Effector memory CD4-positive, alpha-beta T cell (primary cell): ENCODE measurements around the gene SENP8.

Experiments
- DNase-seq, 3 donors: peaks; one replicate each; pipeline ENCODE4 v3.0.0-alpha.2; 2020
- H3K27ac ChIP-seq: 2 replicates; pipeline ENCODE4 v1.7.0; 2013; ENCODE audit warnings: mild to moderate bottlenecking, low read length, moderate library complexity; ENCODE audit not compliant: insufficient read depth, poor library complexity, severe bottlenecking
- H3K27me3 ChIP-seq: replicated peaks from 2 replicates; pipeline ENCODE4 v1.7.0; 2013; ENCODE audit warnings: mild to moderate bottlenecking, low read length; ENCODE audit not compliant: insufficient read depth, control insufficient read depth, poor library complexity, severe bottlenecking
- H3K36me3 ChIP-seq: 2 replicates; pipeline ENCODE4 v1.7.0; 2013; ENCODE audit warnings: mild to moderate bottlenecking, low read length, moderate library complexity; ENCODE audit not compliant: control insufficient read depth, insufficient read depth
- H3K4me1 ChIP-seq: 2 replicates; pipeline ENCODE4 v1.7.0; 2013; ENCODE audit warnings: low read length, mild to moderate bottlenecking; ENCODE audit not compliant: control insufficient read depth, insufficient read depth, poor library complexity, severe bottlenecking
- H3K4me3 ChIP-seq: 2 replicates; pipeline ENCODE4 v1.7.0; 2013; ENCODE audit warnings: low read length, low read depth, mild to moderate bottlenecking; ENCODE audit not compliant: insufficient read depth, poor library complexity, severe bottlenecking
- H3K9me3 ChIP-seq: 2 replicates; pipeline ENCODE4 v1.7.0; 2013; ENCODE audit warnings: mild to moderate bottlenecking, low read length, moderate library complexity; ENCODE audit not compliant: control insufficient read depth

Gene SENP8

DNA sequence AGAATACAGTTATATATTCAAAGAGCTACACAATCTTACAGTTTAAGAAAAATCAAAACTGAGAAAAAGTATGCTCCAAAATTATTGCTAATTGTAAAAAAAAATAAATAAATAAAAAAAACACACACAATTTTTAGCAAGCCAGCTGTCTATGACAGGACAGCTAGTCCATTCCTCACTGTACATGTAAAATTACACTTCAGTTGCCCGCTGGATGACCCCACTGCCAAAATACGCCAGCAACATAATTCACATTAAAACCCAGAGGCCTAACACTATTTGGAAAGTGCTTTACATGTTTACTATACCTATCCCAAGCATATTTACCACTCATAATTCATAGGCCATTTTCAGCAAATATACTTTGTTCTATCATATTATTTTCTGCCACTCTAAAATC, 6.1 kb upstream of the SENP8 start:
- Histone ChIP-seq H3K27me3 (no peaks in the 10 kb centered on the region), H3K36me3 (no peaks in the 10 kb centered on the region), H3K27ac (no peak overlapping the region), H3K9me3 (no peaks in the 10 kb centered on the region), H3K4me1 (peaks cover 5% of the 10 kb centered on the region), H3K4me3 (no peak overlapping the region)
- DNase-seq: no peak

DNA sequence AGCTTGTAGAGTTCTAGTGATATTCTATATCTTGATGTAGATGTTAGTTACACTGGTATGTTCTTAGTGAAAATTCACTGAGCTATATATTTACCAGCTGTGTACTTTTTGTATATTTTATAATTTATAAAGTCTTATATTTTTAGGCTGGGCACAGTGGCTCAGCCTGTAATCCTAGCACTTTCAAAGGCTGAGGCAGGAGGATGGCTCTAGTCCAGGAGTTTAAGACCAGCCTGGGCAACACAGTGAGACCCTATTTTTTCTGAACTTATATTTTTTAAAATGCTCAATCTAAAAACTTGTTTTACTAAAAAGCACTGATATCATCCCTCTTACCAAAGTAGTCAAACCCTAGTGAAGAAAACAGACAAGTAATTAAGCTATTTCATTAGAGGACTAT, 5.4 kb upstream of the SENP8 start:
- Histone ChIP-seq H3K4me3 (no peak overlapping the region), H3K4me1 (peaks cover 5% of the 10 kb centered on the region), H3K27me3 (no peaks in the 10 kb centered on the region), H3K27ac (no peak overlapping the region), H3K9me3 (no peaks in the 10 kb centered on the region), H3K36me3 (no peaks in the 10 kb centered on the region)
- no peak for DNase-seq

DNA sequence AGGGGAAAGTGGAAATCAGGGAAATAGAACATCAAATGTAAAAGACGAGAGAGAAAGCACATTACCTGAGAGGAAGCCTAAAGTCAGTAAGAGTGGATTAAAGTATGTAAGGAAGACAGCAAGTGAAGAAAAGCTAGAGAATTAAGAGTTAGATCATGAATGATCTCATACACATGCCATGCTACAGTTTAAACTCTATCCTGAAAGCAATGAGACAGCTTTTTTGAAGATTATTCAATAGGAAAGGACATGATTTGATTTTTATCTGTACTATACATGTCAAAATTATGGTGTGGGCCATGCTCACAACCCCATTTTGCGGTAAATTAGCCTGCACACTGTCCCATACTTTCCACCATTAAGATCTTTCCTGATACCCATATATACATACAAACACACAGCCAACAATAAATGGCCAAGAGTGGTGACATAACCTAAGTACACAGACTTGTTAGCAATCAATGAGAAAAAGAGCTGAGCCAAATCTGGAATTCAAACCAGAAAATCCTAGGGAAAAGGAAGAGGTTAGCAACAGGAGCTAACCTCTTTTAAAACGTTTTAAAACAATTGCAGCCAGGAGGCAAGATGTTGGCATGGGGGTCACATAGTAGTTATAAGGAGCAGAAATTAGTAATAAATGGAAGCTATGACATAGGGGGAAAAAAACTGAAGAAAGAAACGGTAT, 4.7 kb upstream of the SENP8 start:
- no peak overlapping the region for H3K4me3 ChIP-seq
- H3K36me3 ChIP-seq: no peaks in the 10 kb centered on the region
- H3K4me1 ChIP-seq: peaks cover 5% of the 10 kb centered on the region
- H3K9me3 ChIP-seq: no peaks in the 10 kb centered on the region
- no peaks in the 10 kb centered on the region for H3K27me3 ChIP-seq
- no peak for DNase-seq
- no peak overlapping the region for H3K27ac ChIP-seq

DNA sequence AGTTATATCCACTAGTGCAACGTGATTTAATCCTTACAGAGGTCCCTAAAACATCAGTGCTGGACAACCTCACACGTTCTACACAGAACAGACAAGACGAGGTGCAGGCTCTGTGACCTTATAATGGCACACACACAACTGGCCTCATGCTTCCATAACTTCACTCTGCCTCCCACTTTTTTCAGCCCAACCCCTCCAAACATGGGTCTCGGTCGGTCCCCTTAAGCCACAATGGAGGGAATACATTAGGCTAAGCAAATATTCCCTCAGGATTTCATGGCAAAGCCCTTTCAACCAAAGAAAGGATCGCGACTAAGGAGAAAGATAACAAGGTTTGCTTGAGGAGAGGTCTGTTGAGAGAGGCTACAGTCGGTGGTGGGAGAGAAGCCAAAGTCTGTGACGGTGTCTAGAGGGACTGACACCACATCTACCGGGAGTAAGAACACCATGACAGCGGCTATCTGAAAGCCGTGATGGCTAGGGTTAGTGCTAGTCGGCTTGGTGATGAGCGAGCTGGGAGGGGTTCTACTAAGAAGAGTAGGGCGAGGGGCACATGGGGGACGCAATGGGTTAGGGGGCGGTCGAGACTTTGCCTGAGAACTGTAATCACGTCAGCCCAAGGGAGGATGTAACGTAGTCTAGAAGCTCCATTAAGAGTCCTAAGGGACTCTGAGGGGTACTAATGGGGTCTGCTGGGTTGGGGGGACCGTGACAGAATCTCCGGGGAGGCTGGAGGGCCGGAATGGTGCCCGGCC, 1.3 kb upstream of the SENP8 start:
- no peak for DNase-seq

DNA sequence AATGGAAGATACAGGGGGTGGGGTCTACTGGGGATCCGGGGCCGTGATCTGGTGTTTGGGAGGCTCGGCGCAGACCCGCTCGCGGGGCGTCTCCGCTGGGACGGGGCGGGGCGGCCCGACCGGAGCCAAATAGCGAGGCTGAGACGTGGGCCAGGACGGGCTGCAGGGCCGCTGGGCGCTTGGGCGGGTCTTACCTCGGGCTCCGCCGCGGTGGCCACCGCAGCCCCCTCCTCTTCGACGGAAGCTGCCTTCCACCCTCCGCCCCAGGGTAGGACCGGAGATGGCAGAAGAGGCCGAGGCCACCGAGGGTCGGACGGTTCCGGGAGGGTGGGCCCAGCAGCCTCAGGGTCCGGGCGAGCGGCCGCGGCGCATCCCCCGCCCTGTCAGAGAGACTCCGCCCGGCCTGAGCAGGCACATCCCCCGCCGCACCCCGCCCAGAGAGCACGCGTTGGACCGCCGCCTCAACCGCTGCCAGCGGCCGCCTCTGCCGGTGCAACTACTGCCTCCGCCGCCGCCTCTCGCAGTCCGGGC, 652 bp upstream of the SENP8 start:
- Histone ChIP-seq H3K9me3 (no peaks in the 10 kb centered on the region), H3K4me3 (peak overlapping the region; percentile 92), H3K36me3 (no peaks in the 10 kb centered on the region), H3K4me1 (peaks cover 5% of the 10 kb centered on the region), H3K27ac (peak overlapping the region; percentile 60), H3K27me3 (no peaks in the 10 kb centered on the region)
- peak; percentile 50 to 67 (median 60) for DNase-seq

More for the DNA sequence above, 1.3 kb upstream of the SENP8 start:
- Histone ChIP-seq H3K27ac (peak overlapping the region; percentile 60), H3K4me3 (peak overlapping the region; percentile 92), H3K36me3 (no peaks in the 10 kb centered on the region), H3K4me1 (peaks cover 5% of the 10 kb centered on the region), H3K27me3 (no peaks in the 10 kb centered on the region), H3K9me3 (no peaks in the 10 kb centered on the region)

DNA sequence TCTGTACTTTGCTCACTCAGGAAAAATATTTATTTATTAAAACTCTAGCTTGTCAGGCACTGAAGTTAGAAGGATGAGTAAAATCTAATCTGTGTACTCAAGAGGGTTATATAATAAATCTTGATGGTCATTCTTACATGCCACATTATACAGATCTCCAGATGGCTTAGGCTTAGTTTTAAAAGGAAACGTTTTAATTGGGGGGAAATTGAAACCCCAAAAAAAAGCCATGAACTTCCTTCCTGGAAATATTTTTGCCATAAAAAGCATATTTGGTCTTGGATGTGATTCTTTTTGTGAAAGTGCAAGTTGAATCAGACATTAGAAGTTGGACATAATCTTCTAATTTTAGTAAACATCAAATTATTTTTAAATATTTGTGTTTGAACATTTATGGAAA, 6.0 kb downstream of the SENP8 start:
- no peak overlapping the region for H3K4me3 ChIP-seq
- no peaks in the 10 kb centered on the region for H3K4me1 ChIP-seq
- no peak for DNase-seq
- no peaks in the 10 kb centered on the region for H3K27me3 ChIP-seq
- no peaks in the 10 kb centered on the region for H3K36me3 ChIP-seq
- no peak overlapping the region for H3K27ac ChIP-seq
- no peaks in the 10 kb centered on the region for H3K9me3 ChIP-seq

DNA sequence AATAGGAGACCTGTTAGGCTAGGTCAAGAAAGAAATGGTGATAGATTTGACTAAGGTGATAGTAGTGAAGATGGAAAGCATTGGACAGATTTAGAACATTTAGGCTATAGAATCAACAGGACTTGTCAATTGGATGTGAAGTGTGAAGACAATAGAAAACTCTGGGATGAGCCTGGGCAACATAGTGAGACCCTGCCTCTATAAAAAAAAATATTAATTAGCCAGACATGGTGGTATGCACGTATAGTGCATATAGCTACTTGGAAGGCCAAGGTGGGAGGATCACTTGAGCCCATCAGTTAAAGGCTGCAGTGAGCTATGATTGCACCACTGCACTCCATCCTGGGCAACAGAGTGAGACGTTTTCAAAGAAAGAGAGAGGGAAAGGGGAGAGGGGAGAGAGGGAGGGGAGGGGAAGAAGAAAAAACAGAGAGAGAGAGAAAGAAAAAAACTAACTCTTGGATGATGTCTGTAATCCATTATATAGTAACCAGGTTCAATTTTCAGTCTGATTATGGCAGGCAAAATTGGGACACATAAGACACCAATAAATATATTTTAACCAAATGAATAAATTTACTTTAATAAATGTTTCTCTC, 9.6 kb downstream of the SENP8 start:
- H3K27me3 ChIP-seq: no peaks in the 10 kb centered on the region
- H3K4me3 ChIP-seq: no peak overlapping the region
- H3K4me1 ChIP-seq: no peaks in the 10 kb centered on the region
- no peaks in the 10 kb centered on the region for H3K9me3 ChIP-seq
- H3K36me3 ChIP-seq: no peaks in the 10 kb centered on the region
- no peak overlapping the region for H3K27ac ChIP-seq
- no peak for DNase-seq

DNA sequence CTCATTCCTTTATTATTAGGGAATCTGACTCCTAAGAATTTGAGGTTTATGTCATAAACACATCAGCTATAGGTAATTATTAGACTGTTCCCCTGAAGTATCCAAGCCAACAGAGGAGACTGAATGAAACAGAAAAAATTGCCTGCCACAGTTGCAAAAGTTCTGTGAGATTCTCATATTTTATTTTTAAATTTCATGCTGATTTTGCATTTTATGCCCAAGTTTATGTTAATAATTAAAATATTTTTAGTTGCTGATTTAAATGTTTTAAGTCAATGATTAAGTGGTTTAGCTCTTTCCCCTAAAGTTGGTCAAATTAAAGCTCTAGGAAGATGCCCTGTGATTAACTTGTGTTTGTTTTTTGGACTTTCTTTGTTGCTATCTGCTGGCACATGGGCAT, 10.2 kb downstream of the SENP8 start:
- no peak for DNase-seq
- Histone ChIP-seq H3K4me3 (no peak overlapping the region), H3K4me1 (no peaks in the 10 kb centered on the region), H3K36me3 (no peaks in the 10 kb centered on the region), H3K9me3 (no peaks in the 10 kb centered on the region), H3K27me3 (no peaks in the 10 kb centered on the region), H3K27ac (no peak overlapping the region)

DNA sequence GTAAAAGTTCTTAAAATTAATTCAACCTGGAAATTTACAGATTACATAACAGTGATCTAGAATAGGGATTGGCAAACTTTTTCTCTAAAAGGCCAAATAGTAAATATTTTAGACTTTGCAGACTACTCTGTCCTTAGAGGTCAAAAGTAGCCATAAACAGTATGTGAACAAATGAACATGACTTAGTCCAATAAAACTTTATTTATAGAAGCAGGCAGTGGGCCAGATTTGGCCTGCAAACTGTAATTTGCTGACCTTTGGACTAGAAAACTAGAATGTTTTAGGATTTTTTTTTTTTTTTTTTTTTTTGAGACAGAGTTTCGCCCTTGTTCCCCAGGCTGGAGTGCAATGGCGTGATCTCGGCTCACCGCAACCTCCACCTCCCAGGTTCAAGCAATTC, 12.1 kb downstream of the SENP8 start:
- H3K27me3 ChIP-seq: no peaks in the 10 kb centered on the region
- H3K9me3 ChIP-seq: no peaks in the 10 kb centered on the region
- no peak overlapping the region for H3K4me3 ChIP-seq
- no peak overlapping the region for H3K27ac ChIP-seq
- no peaks in the 10 kb centered on the region for H3K36me3 ChIP-seq
- no peaks in the 10 kb centered on the region for H3K4me1 ChIP-seq
- no peak for DNase-seq

DNA sequence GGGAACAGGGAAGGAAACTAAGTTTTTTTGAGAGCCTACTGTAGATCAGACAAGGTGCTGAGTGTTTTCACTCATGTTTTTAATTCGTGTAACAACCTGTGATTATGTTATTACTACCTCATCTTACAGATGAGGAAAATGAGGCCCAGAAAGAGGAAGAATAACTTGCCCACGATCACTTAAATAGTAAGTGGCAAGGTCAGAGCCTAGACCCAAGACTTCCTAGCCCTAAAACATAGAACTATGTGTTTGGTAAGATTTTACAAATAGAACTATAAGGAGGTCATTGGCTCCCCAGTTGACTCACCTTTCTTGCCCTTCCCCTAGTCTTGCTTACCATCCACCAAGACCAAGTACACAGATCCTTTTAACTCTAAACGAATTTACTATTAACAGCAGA, 13.7 kb downstream of the SENP8 start:
- Histone ChIP-seq H3K27me3 (no peaks in the 10 kb centered on the region), H3K27ac (no peak overlapping the region), H3K4me3 (no peak overlapping the region), H3K9me3 (no peaks in the 10 kb centered on the region), H3K4me1 (no peaks in the 10 kb centered on the region), H3K36me3 (no peaks in the 10 kb centered on the region)
- DNase-seq: no peak
